ENCODE data around the gene TMED4. TPM values are rescaled to one million over a fixed set of nuclear protein-coding genes. Genes with fewer than 3 reads are reported as not detected.

The TMED4 gene
- total and polyA plus RNA-seq, 2 of the 13 experiments (the other 11 are each of a cell fraction or from before 2014, with no cell fraction given) = 81.4 to 109 TPM

- peak; percentile 20; the same call in 1 of the 2 replicates for TF ChIP-seq CREB3 (CRISPR knock-in tag; IDR thresholded peaks at IDR 0.05)
- TF ChIP-seq ZNF296 (CRISPR knock-in tag; conservative IDR thresholded peaks at IDR 0.05) = no peak; the same call in 1 of the 2 replicates
- no peak for TF ChIP-seq TCF12 (IDR thresholded peaks at IDR 0.05)
- TF ChIP-seq TCF12 (CRISPR knock-in tag; IDR thresholded peaks at IDR 0.05) = no peak
- TF ChIP-seq BHLHE40 (IDR thresholded peaks at IDR 0.05; ENCODE audit: low read length) = no peak
- peak; percentile 59; the same call in 1 of the 2 replicates for TF ChIP-seq HDAC2 (CRISPR knock-in tag; IDR thresholded peaks at IDR 0.05)
- peak; percentile 64 for TF ChIP-seq ZNF501 (CRISPR knock-in tag; IDR thresholded peaks at IDR 0.05)
- TF ChIP-seq ZNF282 (IDR thresholded peaks at IDR 0.05; ENCODE audit: partially characterized antibody) = no peak
- no peak for TF ChIP-seq FOXP1 (IDR thresholded peaks at IDR 0.05)
- no peak for TF ChIP-seq FOXP1 (CRISPR knock-in tag; IDR thresholded peaks at IDR 0.05)
- TF ChIP-seq SOX6 (IDR thresholded peaks at IDR 0.05) = no peak
- TF ChIP-seq SOX6 (CRISPR knock-in tag; IDR thresholded peaks at IDR 0.05) = no peak; the same call in 1 of the 2 replicates
- no peak for TF ChIP-seq CREBL2 (CRISPR knock-in tag; IDR thresholded peaks at IDR 0.05; ENCODE audit: borderline replicate concordance)
- TF ChIP-seq SNAI1 (CRISPR knock-in tag; IDR thresholded peaks at IDR 0.05; ENCODE audit: borderline replicate concordance) = no peak
- TF ChIP-seq ZNF782 (CRISPR knock-in tag; IDR thresholded peaks at IDR 0.05; ENCODE audit: borderline replicate concordance) = no peak
- peak; percentile 63; the same call in 1 of the 2 replicates for TF ChIP-seq DMAP1 (CRISPR knock-in tag; IDR thresholded peaks at IDR 0.05)
- TF ChIP-seq ZBTB1 (CRISPR knock-in tag; IDR thresholded peaks at IDR 0.05; ENCODE audit: borderline replicate concordance) = no peak
- TF ChIP-seq ZNF407 (CRISPR knock-in tag; IDR thresholded peaks at IDR 0.05; ENCODE audit: not compliant biosample characterization) = no peak
- TF ChIP-seq RAD21 (CRISPR knock-in tag; IDR thresholded peaks at IDR 0.05) = peak; percentile 59; the same call in 1 of the 2 replicates
- TF ChIP-seq SRSF1 (optimal IDR thresholded peaks at IDR 0.05; ENCODE audit: low read depth, low read length) = peak; percentile 58
- no peak; the same call in 1 of the 2 replicates for TF ChIP-seq HOXA3 (CRISPR knock-in tag; IDR thresholded peaks at IDR 0.05)
Observed at GRCh38 chr7:44581879-44582603, at the start of gene TMED4 (continued).
